HL-60/S4 (cell line): Measurements from ENCODE around the gene KSR2.
"Not testable (repeated sequence)": the region's sequence is repeated elsewhere in the genome, so short reads cannot be mapped to it uniquely, and the experiment has no call there.

Source experiments
- in situ Hi-C: fragments of 300-500 bp; cut with MboI; formaldehyde crosslinking; loops from 2 replicates; pipeline ENCODE4 v1.14.3; 2022; ENCODE audit warnings: low sequenced_read_pairs

KSR2 gene

GRCh38 chr12:117774941-117775775, 193.6 kb downstream of the KSR2 start:
- in situ Hi-C loops, result no loop called here

GRCh38 chr12:117768860-117769259, 199.9 kb downstream of the KSR2 start:
- in situ Hi-C loops, result no loop called here

DNA sequence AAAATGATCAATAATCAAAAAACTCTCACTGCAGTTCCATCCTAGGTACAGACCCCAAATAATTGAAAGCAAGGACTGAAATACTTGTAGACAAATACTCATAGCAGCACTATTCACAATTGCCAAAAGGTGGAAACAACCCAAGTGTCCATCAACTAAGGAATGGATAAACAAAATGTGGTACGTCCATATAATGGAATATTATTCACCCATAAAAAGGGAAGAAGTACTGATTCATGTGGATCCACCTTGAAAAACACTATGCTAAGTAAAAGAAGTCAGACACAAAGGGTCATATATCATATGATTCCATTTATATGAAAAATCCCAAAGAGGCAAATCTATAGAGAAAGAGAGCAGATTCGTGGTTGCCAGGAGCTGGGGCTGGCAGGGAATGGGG, 202.8 kb downstream of the KSR2 start:
- in situ Hi-C loops, result no loop called here

DNA sequence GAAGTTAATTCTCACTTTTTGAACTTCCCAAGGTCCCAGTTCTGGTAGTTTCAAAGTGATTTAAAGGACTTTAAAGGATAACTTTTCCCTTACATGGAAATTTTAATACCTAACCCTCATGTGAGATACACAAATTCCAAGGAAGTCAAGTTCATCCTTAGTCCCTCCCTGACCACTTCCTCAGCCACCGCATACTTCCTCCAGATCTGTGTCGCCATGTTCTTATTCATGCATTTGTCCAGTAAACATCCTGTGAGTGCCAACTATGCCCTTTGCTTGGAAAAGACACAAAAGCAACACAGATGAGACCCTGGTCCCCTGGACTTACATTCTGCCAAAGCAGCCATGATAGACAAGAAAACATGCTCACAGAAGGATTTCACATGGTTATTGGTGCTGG, 206.6 kb downstream of the KSR2 start:
- in situ Hi-C loops, result no loop called here

- in situ Hi-C loops, result no loop called here
Measured at GRCh38 chr12:117761528-117762100, 207.2 kb downstream of the KSR2 start.

- in situ Hi-C loops, result no loop called here
Measured at GRCh38 chr12:117760990-117761389, 207.8 kb downstream of the KSR2 start.

DNA sequence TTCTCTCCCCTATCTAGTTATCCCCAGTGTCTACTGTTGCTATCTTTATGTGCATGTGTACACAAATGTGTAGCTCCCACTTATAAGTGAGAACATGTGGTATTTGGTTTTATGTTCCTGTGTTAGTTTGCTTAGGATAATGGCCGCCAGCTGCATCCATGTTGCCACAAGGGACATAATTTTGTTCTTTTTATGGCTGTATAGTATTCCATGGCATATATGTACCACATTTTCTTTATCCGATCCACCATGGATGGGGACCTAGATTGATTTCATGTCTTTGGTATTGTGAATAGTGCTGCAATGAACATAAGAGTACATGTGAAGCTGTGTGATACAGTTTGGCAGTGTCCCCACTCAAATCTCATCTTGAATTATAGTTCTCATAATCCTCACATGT, 218.1 kb downstream of the KSR2 start:
- in situ Hi-C loops, result no loop called here

DNA sequence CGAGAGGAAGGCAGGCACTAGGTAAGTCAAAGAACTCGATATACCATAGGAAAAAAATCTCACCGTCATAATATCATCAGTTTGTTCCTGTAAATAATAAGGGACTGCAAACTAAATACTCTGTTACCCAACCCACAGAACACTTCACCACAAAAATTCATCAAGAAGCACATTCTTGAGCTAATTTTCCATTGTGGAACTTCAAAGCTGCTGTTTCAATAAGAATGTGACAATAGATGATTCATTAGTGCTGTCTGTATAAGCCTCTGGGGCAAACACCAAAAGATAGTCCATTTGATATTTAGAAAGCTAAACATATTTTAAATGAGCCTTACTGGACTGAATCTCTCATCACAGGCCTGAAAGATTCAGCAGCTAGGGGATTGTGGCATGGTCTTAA, 219.4 kb downstream of the KSR2 start:
- in situ Hi-C loops, result no loop called here

GRCh38 chr12:117746358-117746757, 222.4 kb downstream of the KSR2 start:
- in situ Hi-C loops, result not testable (repeated sequence)

- in situ Hi-C loops, result no loop called here
Measured at GRCh38 chr12:117744418-117744817, 224.4 kb downstream of the KSR2 start.

DNA sequence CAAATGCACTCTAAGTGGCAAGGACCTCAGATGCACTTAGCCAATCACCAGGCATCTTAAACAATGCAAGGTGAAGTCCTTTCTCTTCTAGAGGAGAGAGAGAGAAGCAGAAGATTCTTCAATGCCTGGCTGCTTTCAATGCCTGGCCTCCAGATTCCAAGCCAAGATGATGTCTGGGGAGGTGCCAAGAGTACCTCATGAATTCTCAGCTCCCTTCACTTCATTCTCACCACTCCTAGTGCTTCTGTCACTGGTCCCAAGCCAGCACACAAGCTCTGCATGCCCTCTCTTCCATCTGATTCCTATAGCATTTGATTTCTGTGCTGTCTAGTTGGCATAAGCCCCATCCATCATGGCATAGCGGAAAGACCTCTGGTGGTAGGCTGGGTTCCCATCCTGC, 225.0 kb downstream of the KSR2 start:
- in situ Hi-C loops, result no loop called here

DNA sequence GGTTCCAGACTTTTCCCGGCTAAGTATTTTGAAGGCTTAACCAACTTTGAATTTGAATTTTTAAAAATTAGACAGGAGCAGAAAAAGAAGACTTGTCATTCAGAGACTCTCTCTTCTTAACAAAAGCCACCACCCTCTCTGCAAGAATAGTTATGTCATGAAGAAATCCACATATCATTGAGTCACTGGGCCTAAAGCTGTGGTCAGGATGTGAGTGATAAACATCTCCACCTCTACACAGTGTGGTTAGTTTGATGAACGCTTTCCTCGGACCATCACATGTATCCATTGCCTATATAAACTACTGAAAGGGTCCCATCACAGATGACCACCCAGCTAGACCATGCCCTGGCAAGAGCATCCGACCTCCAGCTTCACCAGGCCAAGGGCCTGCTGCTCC, 226.1 kb downstream of the KSR2 start:
- in situ Hi-C loops, result no loop called here

DNA sequence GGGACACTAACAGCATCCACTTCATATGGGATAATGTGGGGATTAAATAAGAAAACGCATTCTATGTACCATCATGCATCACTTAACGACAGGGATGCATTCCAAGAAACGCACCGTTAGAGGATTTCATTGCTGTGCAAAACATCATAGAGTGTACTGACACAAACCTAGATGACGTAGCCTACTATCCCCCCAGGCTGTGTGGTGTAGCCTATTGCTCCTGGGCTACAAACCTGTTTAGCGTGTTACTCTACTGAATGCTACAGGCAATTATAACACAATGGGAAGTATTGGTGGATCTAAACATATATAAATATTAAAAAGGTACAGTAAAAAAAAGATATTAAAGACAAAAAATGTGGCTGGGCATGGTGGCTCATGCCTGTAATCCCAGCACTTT, 230.6 kb downstream of the KSR2 start:
- in situ Hi-C loops, result no loop called here

DNA sequence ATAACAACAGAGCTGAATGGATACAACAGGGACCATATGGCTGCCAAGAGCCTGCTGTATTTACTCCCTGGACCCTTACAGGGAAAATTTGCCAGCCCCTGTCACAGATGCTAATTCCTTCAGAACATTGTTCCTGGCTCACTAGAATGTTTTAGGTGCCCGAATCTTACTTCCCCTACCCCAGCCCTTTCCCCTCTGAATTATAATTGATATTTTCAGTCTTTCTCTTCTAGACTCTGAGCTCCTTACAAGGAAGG, 235.3 kb downstream of the KSR2 start:
- in situ Hi-C loops, result no loop called here

GRCh38 chr12:117732761-117733548, 235.8 kb downstream of the KSR2 start:
- in situ Hi-C loops, result no loop called here

GRCh38 chr12:117731131-117731530, 237.7 kb downstream of the KSR2 start:
- in situ Hi-C loops, result not testable (repeated sequence)

- in situ Hi-C loops, result no loop called here
Measured at GRCh38 chr12:117727301-117727700, 241.5 kb downstream of the KSR2 start.

DNA sequence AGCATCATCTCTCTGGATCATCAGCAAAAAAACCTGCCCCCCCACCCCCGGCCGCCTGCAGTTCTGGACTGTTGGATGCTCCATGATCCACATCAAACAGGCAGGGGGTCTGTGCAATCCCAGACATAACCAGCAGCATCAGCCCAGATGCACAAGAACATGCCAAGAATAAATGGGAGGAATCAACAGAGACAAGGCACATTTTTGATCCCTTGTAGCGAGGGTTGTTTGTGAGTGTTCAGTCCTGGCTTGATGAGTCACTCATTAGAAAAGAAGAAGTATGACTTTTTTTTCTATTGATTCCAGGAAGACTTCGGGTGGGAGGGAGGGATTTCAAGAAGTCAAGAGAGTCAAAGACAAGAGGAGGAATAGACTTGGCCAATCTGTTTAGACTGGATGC, 244.2 kb downstream of the KSR2 start:
- in situ Hi-C loops, result no loop called here

- in situ Hi-C loops, result no loop called here
Measured at GRCh38 chr12:117718559-117718958, 250.2 kb downstream of the KSR2 start.

GRCh38 chr12:117718141-117718540, 250.6 kb downstream of the KSR2 start:
- in situ Hi-C loops, result no loop called here

DNA sequence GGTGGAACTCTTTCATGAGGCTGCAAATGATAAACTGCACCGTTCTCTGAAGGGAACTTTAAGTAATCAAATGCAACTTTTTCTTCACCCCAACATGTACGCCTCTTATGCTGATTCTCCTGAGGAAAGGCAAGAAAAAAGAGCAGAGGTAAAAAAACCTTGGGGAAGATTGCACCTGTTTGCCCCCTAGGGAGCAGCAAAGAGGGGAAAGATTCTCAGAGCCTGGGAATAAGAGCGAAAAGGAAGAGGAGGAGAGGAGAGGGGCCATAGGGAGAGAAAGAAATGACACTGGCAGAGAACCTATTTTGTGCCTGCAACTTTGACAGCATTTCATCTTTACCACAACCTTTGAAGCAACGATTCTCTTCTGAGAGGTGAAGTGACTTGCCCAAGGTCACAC, 254.6 kb downstream of the KSR2 start:
- in situ Hi-C loops, result no loop called here

- in situ Hi-C loops, result no loop called here
Measured at GRCh38 chr12:117710121-117710520, 258.7 kb downstream of the KSR2 start.
